ENCODE measurements around the gene GRAMD2B.

DNA sequence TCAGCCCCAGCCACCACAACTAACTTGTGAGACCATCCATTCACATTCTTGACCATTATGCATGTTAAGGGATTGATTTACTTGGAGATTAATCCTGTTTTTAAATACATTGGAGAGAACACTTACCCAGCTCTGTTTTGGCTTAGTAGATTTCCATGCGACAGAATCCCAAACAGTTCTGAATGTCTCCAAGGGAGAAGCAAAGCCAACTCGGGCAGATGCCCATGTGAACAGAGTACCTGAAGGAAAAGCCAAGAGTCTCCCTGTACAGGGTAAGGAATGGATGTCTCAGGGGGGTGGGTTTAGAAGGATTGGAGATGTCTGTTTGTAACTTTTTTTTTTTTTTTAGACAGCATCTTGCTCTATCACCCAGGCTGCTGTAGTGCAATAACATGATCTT, 61.0 kb downstream of the GRAMD2B start:
- TF ChIP-seq POLR2A (IDR thresholded peaks at IDR 0.05; ENCODE audit: low read depth, low read length) (no peak), POLR2AphosphoS5 (IDR thresholded peaks at IDR 0.05; ENCODE audit: low read depth, low read length) (no peak)
